Testis (tissue), 2 donors: ENCODE results near the gene ZNF835.

Experiments used
- POLR2A ChIP-seq: fragments of 450-650 bp; IDR thresholded peaks from one replicate; pipeline ENCODE4 v1.6.1; 2017; ENCODE audit warnings: antibody characterized with exemption, mild to moderate bottlenecking, moderate library complexity
- TF ChIP-seq, protein P1 (sequence below), 3 experiments: fragments of 450-650 bp in 2 of 3; fragments of 200-600 bp in 1 of 3; sonication (generic) in 1 of 3; IDR thresholded peaks; one replicate each; pipeline ENCODE4 v1.5.1; 2016 to 2019; ENCODE audit warnings: antibody characterized with exemption in 3 of 3, mild to moderate bottlenecking in 2 of 3, moderate library complexity in 1 of 3

DNA sequence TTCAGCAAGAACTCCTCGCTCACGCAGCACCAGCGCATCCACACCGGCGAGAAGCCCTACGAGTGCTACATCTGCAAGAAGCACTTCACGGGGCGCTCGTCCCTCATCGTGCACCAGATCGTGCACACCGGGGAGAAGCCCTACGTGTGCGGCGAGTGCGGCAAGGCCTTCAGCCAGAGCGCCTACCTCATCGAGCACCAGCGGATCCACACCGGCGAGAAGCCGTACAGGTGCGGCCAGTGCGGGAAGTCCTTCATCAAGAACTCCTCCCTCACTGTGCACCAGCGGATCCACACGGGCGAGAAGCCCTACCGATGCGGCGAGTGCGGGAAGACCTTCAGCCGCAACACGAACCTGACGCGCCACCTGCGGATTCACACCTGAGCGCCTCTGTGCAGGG is 49.2 kb downstream of the ZNF835 start:
- TF ChIP-seq, protein P1, sequence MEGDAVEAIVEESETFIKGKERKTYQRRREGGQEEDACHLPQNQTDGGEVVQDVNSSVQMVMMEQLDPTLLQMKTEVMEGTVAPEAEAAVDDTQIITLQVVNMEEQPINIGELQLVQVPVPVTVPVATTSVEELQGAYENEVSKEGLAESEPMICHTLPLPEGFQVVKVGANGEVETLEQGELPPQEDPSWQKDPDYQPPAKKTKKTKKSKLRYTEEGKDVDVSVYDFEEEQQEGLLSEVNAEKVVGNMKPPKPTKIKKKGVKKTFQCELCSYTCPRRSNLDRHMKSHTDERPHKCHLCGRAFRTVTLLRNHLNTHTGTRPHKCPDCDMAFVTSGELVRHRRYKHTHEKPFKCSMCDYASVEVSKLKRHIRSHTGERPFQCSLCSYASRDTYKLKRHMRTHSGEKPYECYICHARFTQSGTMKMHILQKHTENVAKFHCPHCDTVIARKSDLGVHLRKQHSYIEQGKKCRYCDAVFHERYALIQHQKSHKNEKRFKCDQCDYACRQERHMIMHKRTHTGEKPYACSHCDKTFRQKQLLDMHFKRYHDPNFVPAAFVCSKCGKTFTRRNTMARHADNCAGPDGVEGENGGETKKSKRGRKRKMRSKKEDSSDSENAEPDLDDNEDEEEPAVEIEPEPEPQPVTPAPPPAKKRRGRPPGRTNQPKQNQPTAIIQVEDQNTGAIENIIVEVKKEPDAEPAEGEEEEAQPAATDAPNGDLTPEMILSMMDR (IDR thresholded peaks at IDR 0.05), result no peak
- no peak for TF ChIP-seq POLR2A
